Head of caudate nucleus (tissue), 42 donors: ENCODE results near the gene LIMCH1.
"Not testable (repeated sequence)": the region's sequence is repeated elsewhere in the genome, so short reads cannot be mapped to it uniquely, and the experiment has no call there.

ENCODE experiments used
- DNase-seq, 42 donors: peaks; one replicate each; pipeline versions ENCODE4 v3.0.0 to v3.0.0-alpha.2; 2020 to 2021; ENCODE audit warnings: mixed read lengths in 7 of 42
- intact Hi-C: fragments of 100-400 bp; cut with DNase I; formaldehyde crosslinking; loops from one replicate; pipeline ENCODE4 v1.15.0; 2022

LIMCH1 gene

DNA sequence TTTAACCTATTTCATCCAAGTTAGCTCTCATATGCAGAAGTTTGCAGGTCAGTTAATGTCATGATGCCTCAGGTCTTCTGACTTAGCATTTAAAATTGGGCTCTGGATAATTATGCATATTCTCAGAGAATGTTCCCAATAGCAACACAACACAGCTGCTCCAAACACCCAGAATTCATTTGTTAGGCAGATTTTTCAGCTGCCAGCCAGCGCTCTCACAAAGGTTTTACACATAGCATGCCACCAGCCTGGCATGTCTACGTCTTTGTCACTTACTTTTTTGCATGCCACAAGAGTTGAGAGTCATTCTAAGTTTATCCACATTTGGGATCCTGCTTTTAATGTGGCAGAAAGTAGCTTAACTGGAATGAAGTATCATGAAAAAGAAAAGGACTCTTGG is 84.8 kb downstream of the LIMCH1 start:
- intact Hi-C loops = no loop called here
- peak in 41 of 42 donors; percentile 21 to 85 (median 62) for DNase-seq

DNA sequence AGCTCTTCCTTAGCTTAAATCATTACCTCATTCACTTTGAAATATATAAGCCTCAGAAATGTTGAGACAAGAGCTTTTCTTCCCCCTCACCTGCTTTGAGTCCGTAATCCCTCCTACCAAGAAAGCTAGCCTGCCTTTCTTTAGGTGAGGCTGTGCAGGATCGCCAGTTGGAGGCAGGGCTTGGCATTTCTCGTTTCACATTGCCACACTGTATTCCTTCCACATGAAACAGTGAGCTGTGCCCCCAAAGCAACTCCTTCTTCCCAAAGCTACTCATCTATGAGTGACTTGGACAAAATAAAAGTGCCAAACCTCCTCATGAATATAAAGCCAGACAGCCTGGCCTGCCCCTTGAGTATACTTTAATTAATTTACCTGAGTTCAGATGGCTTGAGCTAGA is 86.8 kb downstream of the LIMCH1 start:
- intact Hi-C loops = no loop called here
- no peak for DNase-seq

DNA sequence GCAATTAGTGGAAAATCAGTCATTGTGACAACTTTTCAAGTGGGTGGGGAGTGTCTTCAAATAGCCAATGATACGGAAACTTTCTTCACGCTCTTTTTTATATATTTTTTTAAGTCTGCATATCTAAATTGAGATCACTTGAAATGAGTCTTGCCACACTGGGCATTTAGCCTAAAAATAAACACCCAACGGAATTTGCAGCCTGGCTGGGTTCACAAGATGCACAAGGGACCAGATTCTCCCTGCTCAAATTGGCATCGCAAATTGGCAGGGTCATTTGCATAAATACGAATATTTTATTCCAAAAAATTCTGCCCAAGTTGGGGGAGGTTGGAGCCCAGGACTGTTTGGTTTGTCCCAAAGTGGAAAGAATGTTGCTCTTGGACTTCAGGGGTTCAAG is 87.6 kb downstream of the LIMCH1 start:
- intact Hi-C loops = no loop called here
- no peak for DNase-seq

DNA sequence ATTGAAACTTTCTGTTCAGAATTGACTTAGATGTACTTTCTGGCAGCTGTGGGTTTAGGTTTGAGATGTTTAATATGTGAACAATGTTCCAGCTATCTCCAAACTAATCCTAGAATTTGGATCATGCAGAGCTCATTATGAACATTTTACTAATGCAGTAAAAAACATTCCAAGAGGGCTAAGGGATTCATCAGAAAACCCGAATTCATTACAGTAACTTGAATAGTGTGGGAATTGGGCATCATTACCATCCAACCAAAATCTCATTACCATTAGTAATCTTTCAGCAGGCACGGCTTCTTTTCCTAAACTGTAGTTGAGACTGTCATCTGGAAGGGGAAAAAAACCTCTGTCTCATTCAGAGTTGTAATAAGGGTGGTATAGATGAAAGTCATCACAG is 91.0 kb downstream of the LIMCH1 start:
- DNase-seq = no peak
- intact Hi-C loops = no loop called here

DNA sequence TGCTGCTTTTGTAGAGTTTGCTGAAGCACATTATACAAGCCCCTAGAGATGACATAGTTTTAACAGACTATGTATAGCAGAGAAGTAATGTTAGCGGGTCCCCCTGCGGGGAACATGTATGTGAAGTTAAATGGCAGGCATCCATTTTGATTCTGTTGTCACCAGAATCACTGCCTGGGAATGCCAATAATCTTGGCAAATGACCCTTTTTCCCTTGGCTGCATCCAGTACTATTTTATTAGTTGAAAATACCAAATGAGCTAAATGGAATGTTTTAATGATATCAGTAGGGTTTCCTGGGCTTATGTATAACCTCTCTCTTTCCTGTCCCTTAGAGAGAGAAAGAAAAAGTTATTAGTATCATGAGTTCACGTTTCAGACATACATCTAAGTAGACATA is 93.6 kb downstream of the LIMCH1 start:
- DNase-seq = no peak
- intact Hi-C loops = no loop called here

GRCh38 chr4:41632481-41633073 is 94.6 kb downstream of the LIMCH1 start:
- no peak for DNase-seq
- intact Hi-C loops = no loop called here

DNA sequence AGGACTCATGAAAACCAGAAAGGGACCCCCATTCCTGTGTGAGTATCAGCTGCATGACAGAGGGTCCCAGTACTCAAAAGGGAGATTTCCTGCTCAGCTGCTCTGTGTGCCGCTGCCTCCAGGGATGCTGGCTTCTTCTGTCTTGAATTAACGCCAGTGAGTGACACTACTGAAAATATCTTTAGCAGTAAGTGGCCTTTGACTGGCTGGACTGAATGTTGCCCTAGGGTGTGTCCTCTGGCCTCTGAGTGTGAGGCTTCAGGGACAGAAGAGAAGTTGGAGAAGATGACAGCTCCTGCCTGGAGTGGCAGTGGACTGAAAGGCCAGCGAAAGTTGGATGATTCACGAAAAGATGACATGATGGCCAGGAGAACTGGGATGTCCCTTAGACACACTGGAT is 95.4 kb downstream of the LIMCH1 start:
- no peak for DNase-seq
- intact Hi-C loops = no loop called here

GRCh38 chr4:41635441-41635840 is 97.5 kb downstream of the LIMCH1 start:
- DNase-seq = no peak
- intact Hi-C loops = no loop called here

DNA sequence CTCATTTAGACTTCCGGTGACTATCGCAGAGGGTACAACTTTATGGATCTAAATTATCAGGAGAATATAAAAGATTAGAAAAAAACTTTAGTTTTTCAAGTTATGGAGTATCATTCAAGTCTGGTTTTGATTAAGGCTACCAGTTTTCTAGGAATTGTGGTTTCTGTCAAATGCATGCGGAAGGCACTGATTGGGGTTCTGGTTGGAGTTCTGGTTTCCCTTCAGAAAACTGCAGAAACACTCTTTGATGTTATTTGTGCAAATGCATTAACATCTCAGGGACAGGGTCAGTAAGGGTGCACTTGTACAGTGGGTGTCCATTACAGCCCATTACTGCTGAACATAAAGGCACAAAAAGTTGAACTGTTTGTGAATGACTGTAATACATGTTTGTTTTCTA is 100.2 kb downstream of the LIMCH1 start:
- no peak for DNase-seq
- intact Hi-C loops = no loop called here

DNA sequence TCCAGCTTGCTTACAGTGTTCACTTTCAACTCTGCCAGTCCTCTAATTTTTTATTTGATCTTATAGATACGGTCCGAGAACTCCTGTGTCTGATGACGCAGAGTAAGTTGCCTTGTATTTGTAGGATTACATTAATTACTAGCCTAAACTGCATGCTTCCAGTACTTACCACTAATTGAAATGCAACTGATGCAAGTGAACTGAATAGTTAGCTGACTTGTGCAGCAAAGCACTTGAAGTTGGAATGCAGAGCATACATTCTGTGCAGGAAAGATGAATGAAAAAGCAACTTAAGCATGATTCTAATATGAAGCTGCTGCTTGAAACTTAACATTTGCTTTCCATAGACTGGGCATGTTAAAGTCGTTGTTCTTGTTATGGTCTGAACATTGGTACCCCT is 100.9 kb downstream of the LIMCH1 start:
- intact Hi-C loops = no loop called here
- no peak for DNase-seq

DNA sequence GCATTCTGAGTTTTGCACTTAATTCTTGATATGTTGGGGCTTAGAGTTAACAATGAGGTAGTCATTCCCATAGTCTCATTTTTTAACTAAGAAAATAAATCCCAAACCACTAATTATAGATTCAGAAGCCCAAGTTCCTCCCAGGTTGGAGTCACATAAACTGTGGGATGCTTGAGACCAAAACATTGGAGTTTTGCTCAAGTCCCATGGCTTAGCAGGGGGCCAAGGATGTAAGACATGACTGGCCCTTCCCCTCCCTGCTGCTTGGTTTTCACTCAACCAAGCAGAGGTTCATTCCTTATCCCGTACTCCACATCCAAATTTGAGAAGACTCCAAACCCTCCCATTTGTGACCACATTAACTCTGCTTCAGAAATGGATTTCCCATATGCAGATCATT is 101.3 kb downstream of the LIMCH1 start:
- intact Hi-C loops = no loop called here
- no peak for DNase-seq

GRCh38 chr4:41640906-41641305 is 102.9 kb downstream of the LIMCH1 start:
- intact Hi-C loops = no loop called here
- DNase-seq = no peak

GRCh38 chr4:41642746-41643145 is 104.8 kb downstream of the LIMCH1 start:
- intact Hi-C loops, DNase-seq: not testable (repeated sequence)

- no peak for DNase-seq
- intact Hi-C loops = no loop called here
Observed at GRCh38 chr4:41643331-41643730, 105.4 kb downstream of the LIMCH1 start.

DNA sequence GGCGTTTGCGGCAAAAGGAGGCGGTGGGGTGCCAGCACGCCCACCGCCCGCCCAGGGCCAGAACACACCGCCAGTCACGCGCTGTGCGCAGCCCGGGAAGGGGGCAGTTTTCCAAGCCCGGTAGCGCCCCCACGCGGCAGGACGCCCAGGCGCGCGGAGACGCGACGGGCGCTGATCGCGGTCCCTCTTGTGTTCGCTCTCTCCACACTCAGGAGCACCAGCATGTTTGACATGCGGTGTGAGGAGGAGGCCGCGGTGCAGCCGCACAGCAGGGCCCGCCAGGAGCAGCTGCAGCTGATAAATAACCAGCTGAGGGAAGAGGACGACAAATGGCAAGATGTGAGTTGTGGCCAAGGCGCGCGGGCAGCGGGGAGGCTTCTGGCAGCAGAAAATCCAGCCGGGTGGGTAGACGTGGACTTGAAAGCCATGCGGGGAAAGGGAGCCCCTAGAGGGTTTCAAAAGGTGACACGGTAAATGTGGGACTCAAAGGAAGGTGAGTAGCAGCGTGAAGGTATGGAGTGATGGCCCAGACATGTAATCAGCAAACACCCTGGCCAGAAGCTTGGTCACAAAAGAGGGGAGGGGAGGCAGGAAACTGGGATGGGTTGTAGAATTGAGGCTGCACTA is 106.4 kb downstream of the LIMCH1 start:
- peak; percentile 67 to 95 (median 89) for DNase-seq
- intact Hi-C loops = no loop called here

GRCh38 chr4:41644915-41645295 is 106.9 kb downstream of the LIMCH1 start:
- intact Hi-C loops = loop anchor here (5.0 kb wide), 1 partner anchor 303 kb away; no protein-coding TSS in a partner anchor
- no peak for DNase-seq

GRCh38 chr4:41645728-41646390 is 107.9 kb downstream of the LIMCH1 start:
- no peak for DNase-seq
- intact Hi-C loops = loop anchor here (5.0 kb wide), 1 partner anchor 304 kb away; no protein-coding TSS in a partner anchor

DNA sequence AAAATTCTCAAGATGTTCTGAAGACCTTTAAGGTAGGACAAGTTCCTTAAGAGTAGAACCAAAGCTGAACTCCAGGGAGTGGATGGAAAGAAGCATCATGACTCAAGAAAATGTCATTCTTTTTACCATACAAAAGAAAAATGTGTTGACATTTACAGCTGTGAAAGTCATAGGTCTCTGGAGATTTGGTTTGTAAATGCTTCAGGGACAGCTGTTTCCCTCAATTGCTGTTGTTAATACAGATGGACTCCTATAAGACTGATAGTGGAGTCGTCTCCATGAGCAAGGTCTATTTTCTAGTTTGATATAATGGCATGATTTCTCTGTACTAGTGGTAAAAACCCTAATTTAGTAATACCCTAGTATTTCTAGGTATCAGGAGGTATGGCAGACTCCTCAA is 108.9 kb downstream of the LIMCH1 start:
- intact Hi-C loops = loop anchor here (5.0 kb wide), 1 partner anchor 305 kb away; no protein-coding TSS in a partner anchor
- no peak for DNase-seq

DNA sequence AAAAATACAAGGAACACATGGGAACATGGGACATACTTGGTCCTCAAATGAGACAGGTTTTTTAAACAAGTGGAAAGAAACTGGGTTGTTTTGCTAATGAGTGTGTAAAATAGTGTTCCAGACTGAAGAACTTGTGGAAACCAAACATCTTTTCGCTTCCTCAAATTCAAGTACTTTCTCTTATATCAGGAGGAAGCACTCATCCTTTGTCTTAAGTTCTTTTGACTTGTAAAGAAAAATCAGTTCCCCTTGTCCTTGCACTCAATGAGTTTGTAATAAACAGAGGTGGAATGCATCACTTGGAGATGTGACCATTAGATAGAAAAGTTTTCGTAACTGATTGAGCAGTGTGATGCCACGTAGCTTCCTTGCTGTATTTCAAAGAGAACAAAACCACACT is 109.4 kb downstream of the LIMCH1 start:
- no peak for DNase-seq
- intact Hi-C loops = loop anchor here (5.0 kb wide), 1 partner anchor 305 kb away; no protein-coding TSS in a partner anchor

DNA sequence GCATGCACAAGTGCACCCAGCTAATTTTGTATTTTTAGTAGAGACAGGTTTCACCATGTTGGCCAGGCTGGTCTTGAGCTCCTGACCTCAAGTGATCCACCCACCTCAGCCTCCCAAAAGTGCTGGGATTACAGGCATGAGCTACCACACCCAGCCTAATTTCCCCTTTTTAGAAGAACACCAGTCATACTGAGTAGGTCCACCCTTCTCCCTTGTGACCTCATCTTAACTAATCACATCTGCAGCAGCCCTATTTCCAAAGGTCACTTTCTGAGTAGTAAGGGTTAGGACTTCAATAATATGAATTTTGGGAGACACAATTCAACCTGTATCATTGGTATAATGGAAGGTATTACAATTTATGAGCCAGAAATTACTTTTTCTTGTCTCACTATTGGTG is 113.2 kb downstream of the LIMCH1 start:
- not testable (repeated sequence) for DNase-seq

DNA sequence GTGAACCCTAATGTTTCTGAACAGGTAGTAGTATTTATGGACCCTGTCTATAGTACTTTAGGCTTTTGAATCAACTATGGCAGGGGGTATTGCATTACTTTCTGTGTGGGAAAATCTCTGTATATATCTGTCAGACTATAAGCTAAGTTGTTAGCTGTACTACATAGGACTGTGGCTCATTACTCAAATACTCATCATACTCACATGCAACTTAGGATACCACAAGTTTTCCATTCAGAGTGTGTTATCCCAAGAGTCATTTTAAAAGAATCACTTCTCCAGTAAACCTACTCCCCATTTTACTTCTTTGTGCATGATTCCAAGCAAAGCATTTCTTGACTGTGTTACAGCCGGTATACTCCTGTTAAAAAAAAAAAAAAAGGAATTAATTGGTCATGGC is 115.0 kb downstream of the LIMCH1 start:
- DNase-seq = no peak

More for the DNA sequence above, 113.2 kb downstream of the LIMCH1 start:
- intact Hi-C loops = not testable (repeated sequence)

More for the DNA sequence above, 115.0 kb downstream of the LIMCH1 start:
- intact Hi-C loops = no loop called here
